Colonic mucosa (tissue), 4 donors: Measurements from ENCODE around the gene FTSJ1. TPM values are rescaled to one million over a fixed set of nuclear protein-coding genes. Genes with fewer than 3 reads are reported as not detected.

Experiments used
- DNase-seq: peaks from one replicate; pipeline ENCODE4 v3.0.0-alpha.2; 2020
- H3K27ac ChIP-seq: fragments of 200-600 bp; one replicate; pipeline ENCODE4 v1.8.0; 2021
- H3K27me3 ChIP-seq: fragments of 200-600 bp; one replicate; pipeline ENCODE4 v1.8.0; 2021
- H3K36me3 ChIP-seq: fragments of 200-600 bp; one replicate; pipeline ENCODE4 v1.8.0; 2021
- H3K4me1 ChIP-seq: fragments of 200-600 bp; one replicate; pipeline ENCODE4 v1.8.0; 2021; ENCODE audit warnings: mild to moderate bottlenecking
- H3K4me3 ChIP-seq: fragments of 200-600 bp; one replicate; pipeline ENCODE4 v1.8.0; 2021
- H3K9ac ChIP-seq, 2 donors: one replicate each; pipeline ENCODE4 v1.7.0; 2013; ENCODE audit warnings: control low read depth in 2 of 2, low read depth in 2 of 2, low read length in 2 of 2
- H3K9me3 ChIP-seq: fragments of 200-600 bp; one replicate; pipeline ENCODE4 v1.8.0; 2021
- intact Hi-C: fragments of 100-400 bp; cut with DNase I; formaldehyde crosslinking; loops from one replicate; pipeline ENCODE4 v1.14.1; 2022
- total RNA-seq, 2 donors: library from RNA; stranded (reverse); fragmentation: NEBNext Ultra II Directional in 1 of 2; extraction: Animal tissue kit (Norgen Biotek cat#: 25700) in 1 of 2; gene quantifications; one replicate each; pipeline ENCODE4 v1.2.1, GENCODE V29; 2021
- TF ChIP-seq, protein P1 (sequence below): fragments of 200-600 bp; IDR thresholded peaks from one replicate; pipeline ENCODE4 v1.8.0; 2022; ENCODE audit warnings: antibody characterized with exemption, mild to moderate bottlenecking
- donor health status: healthy.
- donor health status: DM: no; HTN: no; CAD: no.
- donor health status: DM: no; HTN: no; CAD: no.

The FTSJ1 gene
- total RNA-seq, 2 donors from 2014 or later = 18.0 to 38.7 TPM

GRCh38 chrX:48497871-48498270 is 21.9 kb downstream of the FTSJ1 start:
- intact Hi-C loops = loop anchor here (10.0 kb wide), 1 partner anchor 413 kb away; no protein-coding TSS in a partner anchor
- no peaks in the 10 kb centered on the region for H3K27me3 ChIP-seq

DNA sequence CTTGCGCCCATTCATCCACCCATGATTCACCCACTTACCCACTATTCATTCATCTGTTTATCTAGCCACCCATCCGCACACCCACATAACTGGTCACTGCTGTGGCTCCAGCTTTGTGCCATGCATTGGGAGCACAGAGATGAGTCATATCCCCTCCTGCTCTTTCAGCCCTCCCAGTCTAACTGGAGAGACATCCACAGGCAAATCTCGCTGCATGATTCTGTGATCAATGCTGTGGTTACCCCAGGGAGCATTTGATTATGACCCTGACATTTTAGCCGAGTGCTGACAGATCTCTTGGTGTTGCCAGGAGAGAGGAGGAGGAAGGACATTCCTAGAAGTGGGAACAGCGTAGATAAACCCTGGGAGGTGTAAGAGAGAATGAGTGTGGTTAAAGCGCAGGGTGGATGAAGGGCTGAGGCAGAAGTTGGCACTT is 22.4 kb downstream of the FTSJ1 start:
- no peak overlapping the region for H3K9ac ChIP-seq
- H3K36me3 ChIP-seq = no peaks in the 10 kb centered on the region
- TF ChIP-seq, protein P1, sequence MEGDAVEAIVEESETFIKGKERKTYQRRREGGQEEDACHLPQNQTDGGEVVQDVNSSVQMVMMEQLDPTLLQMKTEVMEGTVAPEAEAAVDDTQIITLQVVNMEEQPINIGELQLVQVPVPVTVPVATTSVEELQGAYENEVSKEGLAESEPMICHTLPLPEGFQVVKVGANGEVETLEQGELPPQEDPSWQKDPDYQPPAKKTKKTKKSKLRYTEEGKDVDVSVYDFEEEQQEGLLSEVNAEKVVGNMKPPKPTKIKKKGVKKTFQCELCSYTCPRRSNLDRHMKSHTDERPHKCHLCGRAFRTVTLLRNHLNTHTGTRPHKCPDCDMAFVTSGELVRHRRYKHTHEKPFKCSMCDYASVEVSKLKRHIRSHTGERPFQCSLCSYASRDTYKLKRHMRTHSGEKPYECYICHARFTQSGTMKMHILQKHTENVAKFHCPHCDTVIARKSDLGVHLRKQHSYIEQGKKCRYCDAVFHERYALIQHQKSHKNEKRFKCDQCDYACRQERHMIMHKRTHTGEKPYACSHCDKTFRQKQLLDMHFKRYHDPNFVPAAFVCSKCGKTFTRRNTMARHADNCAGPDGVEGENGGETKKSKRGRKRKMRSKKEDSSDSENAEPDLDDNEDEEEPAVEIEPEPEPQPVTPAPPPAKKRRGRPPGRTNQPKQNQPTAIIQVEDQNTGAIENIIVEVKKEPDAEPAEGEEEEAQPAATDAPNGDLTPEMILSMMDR = no peak
- no peak for DNase-seq
- no peaks in the 10 kb centered on the region for H3K4me1 ChIP-seq
- H3K4me3 ChIP-seq = no peak overlapping the region
- H3K27me3 ChIP-seq = no peaks in the 10 kb centered on the region
- no peak overlapping the region for H3K27ac ChIP-seq
- intact Hi-C loops = loop anchor here (10.0 kb wide), 1 partner anchor 414 kb away; no protein-coding TSS in a partner anchor
- no peaks in the 10 kb centered on the region for H3K9me3 ChIP-seq

More at GRCh38 chrX:48497871-48498270, 21.9 kb downstream of the FTSJ1 start:
- Histone ChIP-seq H3K9me3 (no peaks in the 10 kb centered on the region), H3K27ac (no peak overlapping the region), H3K4me3 (no peak overlapping the region), H3K4me1 (no peaks in the 10 kb centered on the region), H3K9ac (no peak overlapping the region), H3K36me3 (no peaks in the 10 kb centered on the region)
- no peak for DNase-seq
- TF ChIP-seq, protein P1 = no peak

GRCh38 chrX:48504261-48504660 is 28.3 kb downstream of the FTSJ1 start:
- TF ChIP-seq, protein P1 = no peak
- no peak overlapping the region for H3K4me3 ChIP-seq
- no peaks in the 10 kb centered on the region for H3K9me3 ChIP-seq
- H3K27ac ChIP-seq = no peak overlapping the region
- intact Hi-C loops = no loop called here
- DNase-seq = no peak
- H3K9ac ChIP-seq = no peak overlapping the region
- no peaks in the 10 kb centered on the region for H3K27me3 ChIP-seq
- no peaks in the 10 kb centered on the region for H3K36me3 ChIP-seq
- no peaks in the 10 kb centered on the region for H3K4me1 ChIP-seq

DNA sequence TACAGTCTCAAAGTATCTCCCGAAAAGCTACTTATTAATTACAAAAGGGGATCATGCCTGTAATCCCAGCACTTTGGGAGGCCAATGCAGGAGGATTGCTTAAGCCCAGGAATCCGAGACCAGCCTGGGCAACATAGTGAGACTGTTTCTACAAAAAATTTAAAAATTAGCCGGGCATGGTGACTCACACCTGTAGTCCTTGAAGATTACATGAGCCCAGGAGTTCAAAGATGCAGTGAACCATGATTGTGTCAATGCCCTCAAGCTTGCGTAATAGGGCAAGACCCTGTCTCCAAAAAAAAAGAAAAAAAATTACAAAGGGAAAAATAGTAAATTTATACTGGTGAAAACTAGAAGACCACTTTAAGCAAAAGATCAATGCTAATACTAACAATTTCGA is 29.5 kb downstream of the FTSJ1 start:
- no peak overlapping the region for H3K9ac ChIP-seq
- H3K4me1 ChIP-seq = no peaks in the 10 kb centered on the region
- TF ChIP-seq, protein P1 = no peak
- intact Hi-C loops = no loop called here
- H3K27me3 ChIP-seq = no peaks in the 10 kb centered on the region
- H3K27ac ChIP-seq = no peak overlapping the region
- H3K4me3 ChIP-seq = no peak overlapping the region
- no peak for DNase-seq
- no peaks in the 10 kb centered on the region for H3K9me3 ChIP-seq
- no peaks in the 10 kb centered on the region for H3K36me3 ChIP-seq

DNA sequence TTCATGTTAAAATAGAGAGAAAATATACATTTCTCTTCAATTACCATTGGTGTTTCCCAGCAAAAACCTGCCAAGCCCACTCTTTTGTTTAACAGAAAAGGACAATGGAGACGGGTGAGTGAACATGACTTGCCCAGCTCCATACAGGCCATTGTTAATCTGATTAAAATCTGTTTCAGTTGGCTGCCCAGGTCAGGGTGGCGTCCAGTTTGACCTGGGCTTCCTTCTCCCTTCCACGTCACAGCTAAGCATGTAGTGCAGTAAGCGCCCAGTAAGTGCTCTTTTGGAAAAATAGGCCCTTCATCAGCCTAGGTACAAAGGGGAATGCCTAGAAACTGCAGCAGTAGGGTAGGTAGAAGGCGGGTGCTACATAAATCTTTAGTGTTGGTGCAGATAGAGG is 31.2 kb downstream of the FTSJ1 start:
- Histone ChIP-seq H3K4me1 (no peaks in the 10 kb centered on the region), H3K36me3 (no peaks in the 10 kb centered on the region), H3K27ac (no peak overlapping the region), H3K4me3 (no peak overlapping the region), H3K9me3 (no peaks in the 10 kb centered on the region), H3K9ac (no peak overlapping the region), H3K27me3 (no peaks in the 10 kb centered on the region)
- DNase-seq = no peak
- TF ChIP-seq, protein P1 = no peak
- intact Hi-C loops = no loop called here
